IMR-90 (cell line): ENCODE data around the gene PTPRN2. TPM values are rescaled to one million over a fixed set of nuclear protein-coding genes. Genes with fewer than 3 reads are reported as not detected.

Experiments
- ATAC-seq: fragments of 200-7000 bp; cut with Tn5 transposase; 2 replicates; pipeline ENCODE4 v1.9.1; 2020; ENCODE audit warnings: low read depth, mild to moderate bottlenecking, moderate library complexity
- BruUV-seq: library from RNA; stranded (reverse); fragments of 400-500 nt; replicated peaks from 2 replicates; lab custom pipeline; 2021; lab: Mats Ljungman, UMichigan
- CTCF ChIA-PET: fragments of 300-600 bp; formaldehyde crosslinking; extraction: SDS; loops from one replicate; lab custom pipeline; 2021; ENCODE audit warnings: antibody characterized with exemption; lab: Yijun Ruan, JAX
- POLR2A ChIA-PET: fragments of 300-600 bp; sonication (Branson Sonifier 250); formaldehyde crosslinking; loops from one replicate; lab custom pipeline; 2022; ENCODE audit warnings: antibody characterized with exemption; ENCODE audit not compliant: unreplicated experiment; lab: Charles Lee
- DNase-seq: peaks from one replicate; pipeline ENCODE4 v3.0.0; 2013
- H2AFZ ChIP-seq: replicated peaks from 2 replicates; pipeline ENCODE3; 2013; ENCODE audit warnings: low read length, mild to moderate bottlenecking; ENCODE audit not compliant: poor library complexity
- H2AK5ac ChIP-seq: 2 replicates; pipeline ENCODE4 v1.6.1; 2013; ENCODE audit warnings: low read depth, low read length, inconsistent platforms
- H2AK9ac ChIP-seq: replicated peaks from 2 replicates; pipeline ENCODE3; 2013; ENCODE audit warnings: mild to moderate bottlenecking, low read depth, low read length, moderate library complexity; ENCODE audit not compliant: poor library complexity
- H2BK120ac ChIP-seq: 2 replicates; pipeline ENCODE4 v1.6.1; 2013; ENCODE audit warnings: low read depth, low read length, inconsistent platforms
- H2BK15ac ChIP-seq: 3 replicates; pipeline ENCODE4 v1.6.1; 2013; ENCODE audit warnings: low read depth, low read length, inconsistent platforms
- H2BK20ac ChIP-seq: 2 replicates; pipeline ENCODE4 v1.6.1; 2013; ENCODE audit warnings: low read depth, mild to moderate bottlenecking, inconsistent platforms, low read length, moderate library complexity
- H2BK5ac ChIP-seq: 2 replicates; pipeline ENCODE4 v1.6.1; 2013; ENCODE audit warnings: mild to moderate bottlenecking, low read depth, low read length, inconsistent platforms; ENCODE audit not compliant: poor library complexity, severe bottlenecking
- H3K14ac ChIP-seq: replicated peaks from 2 replicates; pipeline ENCODE4 v1.6.1; 2013; ENCODE audit warnings: low read depth, low read length, inconsistent platforms
- H3K18ac ChIP-seq: 2 replicates; pipeline ENCODE4 v1.6.1; 2013; ENCODE audit warnings: low read depth, low read length, control low read depth
- H3K23ac ChIP-seq: 2 replicates; pipeline ENCODE4 v1.6.1; 2013; ENCODE audit warnings: low read depth, low read length, inconsistent platforms
- H3K27ac ChIP-seq: 2 replicates; pipeline ENCODE4 v1.5.1; 2013; ENCODE audit warnings: mild to moderate bottlenecking, control low read depth, low read length; ENCODE audit not compliant: insufficient read depth
- H3K27me3 ChIP-seq: 2 replicates; pipeline ENCODE4 v1.6.1; 2013; ENCODE audit warnings: low read length; ENCODE audit not compliant: control insufficient read depth, insufficient read depth
- H3K36me3 ChIP-seq: 2 replicates; pipeline ENCODE4 v1.6.1; 2013; ENCODE audit warnings: low read length, mixed read lengths; ENCODE audit not compliant: control insufficient read depth, insufficient read depth
- H3K4ac ChIP-seq: 2 replicates; pipeline ENCODE4 v1.6.1; 2013; ENCODE audit warnings: low read depth, low read length, inconsistent platforms
- H3K4me1 ChIP-seq: 2 replicates; pipeline ENCODE4 v1.6.1; 2013; ENCODE audit warnings: low read length, mixed read lengths; ENCODE audit not compliant: control insufficient read depth, insufficient read depth
- H3K4me2 ChIP-seq: 2 replicates; pipeline ENCODE4 v1.6.1; 2013; ENCODE audit warnings: low read depth, mild to moderate bottlenecking, control low read depth, low read length, moderate library complexity
- H3K4me3 ChIP-seq: 2 replicates; pipeline ENCODE4 v1.5.1; 2013; ENCODE audit warnings: low read depth, mild to moderate bottlenecking, control low read depth, low read length, moderate library complexity; ENCODE audit not compliant: insufficient read depth
- H3K56ac ChIP-seq: 2 replicates; pipeline ENCODE4 v1.6.1; 2013; ENCODE audit warnings: low read length, inconsistent platforms; ENCODE audit not compliant: insufficient read depth; ENCODE audit errors: extremely low read depth
- H3K79me1 ChIP-seq, 2 experiments: 2 replicates each; pipeline ENCODE4 v1.6.1; 2013; ENCODE audit warnings: low read length in 2 of 2, inconsistent platforms in 1 of 2, low read depth in 1 of 2
- H3K9ac ChIP-seq: 2 replicates; pipeline ENCODE4 v1.6.1; 2013; ENCODE audit warnings: low read depth, low read length, control low read depth
- H3K9me1 ChIP-seq: 2 replicates; pipeline ENCODE4 v1.6.1; 2013; ENCODE audit warnings: low read length, inconsistent platforms; ENCODE audit not compliant: insufficient read depth
- H3K9me3 ChIP-seq: 2 replicates; pipeline ENCODE4 v1.6.1; 2013; ENCODE audit warnings: low read length; ENCODE audit not compliant: control insufficient read depth, insufficient read depth
- H4K20me1 ChIP-seq: 2 replicates; pipeline ENCODE4 v1.6.1; 2013; ENCODE audit warnings: low read length, inconsistent platforms; ENCODE audit not compliant: insufficient read depth
- H4K5ac ChIP-seq: 2 replicates; pipeline ENCODE4 v1.6.1; 2013; ENCODE audit warnings: mild to moderate bottlenecking, low read depth, low read length, control low read depth
- H4K8ac ChIP-seq, 2 experiments: 2 replicates each; pipeline ENCODE4 v1.6.1; 2013; ENCODE audit warnings: low read depth in 2 of 2, low read length in 2 of 2, control low read depth in 1 of 2, inconsistent platforms in 1 of 2
- H4K91ac ChIP-seq: 2 replicates; pipeline ENCODE4 v1.6.1; 2013; ENCODE audit warnings: low read depth, low read length, inconsistent platforms; ENCODE audit not compliant: insufficient read depth
- BHLHE40 ChIP-seq: fragments of 150-350 bp; IDR thresholded peaks from 2 replicates; pipeline ENCODE4 v1.6.1; 2016; ENCODE audit warnings: mild to moderate bottlenecking, low read depth, low read length
- CEBPB ChIP-seq: IDR thresholded peaks from 2 replicates; pipeline ENCODE4 v1.6.1; 2012; ENCODE audit warnings: low read depth, low read length, improper control_type of control experiment
- CHD1 ChIP-seq: IDR thresholded peaks from 2 replicates; pipeline ENCODE4 v1.6.1; 2012; ENCODE audit warnings: low read depth, low read length, improper control_type of control experiment
- CTCF ChIP-seq: conservative IDR thresholded peaks from 2 replicates; pipeline ENCODE4 v1.5.1; 2012; ENCODE audit warnings: mild to moderate bottlenecking, low read depth, low read length, improper control_type of control experiment
- MAFK ChIP-seq: IDR thresholded peaks from 2 replicates; pipeline ENCODE4 v1.6.1; 2012; ENCODE audit warnings: low read depth, low read length, improper control_type of control experiment
- MAZ ChIP-seq: IDR thresholded peaks from 2 replicates; pipeline ENCODE4 v1.6.1; 2012; ENCODE audit warnings: low read depth, mild to moderate bottlenecking, low read length, improper control_type of control experiment, moderate library complexity, borderline replicate concordance
- NFE2L2 ChIP-seq: fragments of 150-350 bp; IDR thresholded peaks from 2 replicates; pipeline ENCODE4 v1.6.1; 2016; ENCODE audit warnings: low read depth, mild to moderate bottlenecking, low read length
- POLR2A ChIP-seq: IDR thresholded peaks from 2 replicates; pipeline ENCODE4 v1.6.1; 2012; ENCODE audit warnings: mild to moderate bottlenecking, low read depth, low read length
- RAD21 ChIP-seq: IDR thresholded peaks from 2 replicates; pipeline ENCODE4 v1.6.1; 2012; ENCODE audit warnings: low read length, improper control_type of control experiment
- RCOR1 ChIP-seq: IDR thresholded peaks from 2 replicates; pipeline ENCODE4 v1.6.1; 2012; ENCODE audit warnings: mild to moderate bottlenecking, low read length, improper control_type of control experiment; ENCODE audit not compliant: insufficient replicate concordance
- RFX5 ChIP-seq: IDR thresholded peaks from 2 replicates; pipeline ENCODE4 v1.8.0; 2012; ENCODE audit warnings: low read depth, mild to moderate bottlenecking, low read length, moderate library complexity
- SMC3 ChIP-seq: fragments of 150-350 bp; IDR thresholded peaks from 2 replicates; pipeline ENCODE4 v1.6.1; 2016; ENCODE audit warnings: low read depth, mild to moderate bottlenecking, antibody characterized with exemption, low read length, moderate library complexity
- USF2 ChIP-seq: fragments of 150-350 bp; IDR thresholded peaks from 2 replicates; pipeline ENCODE4 v1.6.1; 2017; ENCODE audit warnings: mild to moderate bottlenecking, antibody characterized with exemption, low read length, low read depth
- WGBS, 2 experiments: methylation state at CpG; one replicate each; pipeline versions ENCODE4 v1.1.5 to v1.1.7; 2013; ENCODE audit warnings: missing lambda C conversion rate in 2 of 2; ENCODE audit not compliant: insufficient read length in 1 of 2; ENCODE audit errors: extremely low coverage in 2 of 2; 5-methylcytosine and 5-hydroxymethylcytosine counted together
- dilution Hi-C: fragments of 300-500 bp; cut with HindIII; formaldehyde crosslinking; loops from one replicate; pipeline ENCODE4 v1.14.3; 2018; ENCODE audit warnings: low sequenced_read_pairs; ENCODE audit not compliant: unreplicated experiment
- in situ Hi-C: fragments of 300-500 bp; cut with MboI; formaldehyde crosslinking; loops from 3 replicates; pipeline ENCODE4 v1.14.3; 2019; ENCODE audit warnings: low sequenced_read_pairs, inconsistent platforms, mixed read lengths
- intact Hi-C: fragments of 100-400 bp; cut with micrococcal nuclease; formaldehyde crosslinking; loops from 2 replicates; pipeline ENCODE4 v1.10.0; 2022
- polyA plus RNA-seq, 3 experiments: library from polyadenylated mRNA; depleted of rRNA; stranded (reverse); fragments of >200 nt; gene quantifications; 2 replicates each; pipeline ENCODE4 v1.2.3, GENCODE V29; 2012; ENCODE audit warnings: low replicate concordance in 1 of 3
- total RNA-seq: library from RNA; depleted of rRNA; stranded (reverse); fragments of >200 nt; gene quantifications from 2 replicates; pipeline ENCODE4 v1.2.3, GENCODE V29; 2012
- TF ChIP-seq, protein P1 (sequence below): fragments of 150-350 bp; IDR thresholded peaks from 2 replicates; pipeline ENCODE4 v1.6.1; 2016; ENCODE audit warnings: low read depth, mild to moderate bottlenecking, low read length, moderate library complexity, borderline replicate concordance

The PTPRN2 gene
- total and polyA plus RNA-seq, 2 of the 4 experiments (the other 2 are of a cell fraction) = 0.03 TPM; not detected in 1

DNA sequence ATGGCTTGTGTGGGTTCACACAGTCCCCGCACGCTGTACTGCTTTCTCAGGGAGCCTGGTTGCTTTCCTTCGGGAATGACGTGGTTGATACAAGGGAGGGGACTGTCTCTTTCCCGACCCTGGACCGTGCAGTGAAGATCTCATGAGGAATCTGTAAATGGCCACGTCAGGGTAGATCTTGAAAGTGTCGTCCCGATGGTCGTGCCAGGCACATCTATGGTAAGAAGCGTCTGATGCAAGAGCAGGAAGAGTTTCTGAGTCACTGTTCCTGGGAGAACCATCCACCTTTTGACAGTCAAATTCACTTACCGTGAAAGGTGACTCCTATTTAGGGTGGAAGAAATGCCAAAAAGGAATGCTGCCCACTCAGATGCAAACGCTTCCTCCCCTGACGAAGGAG, 500.4 kb downstream of the PTPRN2 start:
- Histone ChIP-seq H3K4me2 (no peak overlapping the region), H2AFZ (no peak overlapping the region), H4K20me1 (no peaks in the 10 kb centered on the region), H3K4me3 (no peak overlapping the region), H3K36me3 (no peaks in the 10 kb centered on the region), H3K9me1 (no peaks in the 10 kb centered on the region), H3K79me1 (no peaks in the 10 kb centered on the region), H3K27me3 (no peaks in the 10 kb centered on the region), H2BK15ac (no peak overlapping the region), H2BK20ac (no peak overlapping the region), H4K5ac (no peak overlapping the region), H2BK120ac (no peak overlapping the region), H3K14ac (no peak overlapping the region), H2BK5ac (no peak overlapping the region), H3K27ac (no peak overlapping the region), H3K4ac (no peak overlapping the region), H2AK5ac (no peak overlapping the region), H3K56ac (no peak overlapping the region), H3K4me1 (no peaks in the 10 kb centered on the region), H3K18ac (no peak overlapping the region), H3K9me3 (peaks cover 39% of the 10 kb centered on the region), H2AK9ac (no peak overlapping the region), H4K91ac (no peak overlapping the region), H3K9ac (no peak overlapping the region), H3K23ac (no peak overlapping the region), H4K8ac (no peak overlapping the region)
- dilution Hi-C loops (no loop called here), in situ Hi-C loops (no loop called here), intact Hi-C loops (no loop called here)
- WGBS, 2 experiments = no CpG with 5 or more reads among the region's 14 CpGs
- BruUV-seq = no TSS peak
- ChIA-PET CTCF (no interaction called here), POLR2A (no interaction called here)
- ATAC-seq (no peak), DNase-seq (no peak)
- TF ChIP-seq MAFK (no peak), RCOR1 (no peak), CTCF (no peak), NFE2L2 (no peak), BHLHE40 (no peak), SMC3 (no peak), RFX5 (no peak), CEBPB (no peak), CHD1 (no peak), POLR2A (no peak), RAD21 (no peak), MAZ (no peak), USF2 (no peak)
- TF ChIP-seq, protein P1, sequence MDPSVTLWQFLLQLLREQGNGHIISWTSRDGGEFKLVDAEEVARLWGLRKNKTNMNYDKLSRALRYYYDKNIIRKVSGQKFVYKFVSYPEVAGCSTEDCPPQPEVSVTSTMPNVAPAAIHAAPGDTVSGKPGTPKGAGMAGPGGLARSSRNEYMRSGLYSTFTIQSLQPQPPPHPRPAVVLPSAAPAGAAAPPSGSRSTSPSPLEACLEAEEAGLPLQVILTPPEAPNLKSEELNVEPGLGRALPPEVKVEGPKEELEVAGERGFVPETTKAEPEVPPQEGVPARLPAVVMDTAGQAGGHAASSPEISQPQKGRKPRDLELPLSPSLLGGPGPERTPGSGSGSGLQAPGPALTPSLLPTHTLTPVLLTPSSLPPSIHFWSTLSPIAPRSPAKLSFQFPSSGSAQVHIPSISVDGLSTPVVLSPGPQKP = no peak
